Fibroblast of lung (primary cell): Measurements from ENCODE around the gene TCF20. TPM values are rescaled to one million over a fixed set of nuclear protein-coding genes. Genes with fewer than 3 reads are reported as not detected.

ENCODE experiments used
- DNase-seq, 2 donors: peaks; one replicate each; pipeline versions ENCODE4 v3.0.0 to v3.0.0-alpha.2; 2010; ENCODE audit warnings: low read depth in 2 of 2
- H2AFZ ChIP-seq: 2 replicates; pipeline ENCODE4 v1.5.1; 2012; ENCODE audit warnings: low read length, control low read depth, inconsistent platforms
- H3K27ac ChIP-seq: 2 replicates; pipeline ENCODE4 v1.5.1; 2011; ENCODE audit warnings: low read length, control low read depth; ENCODE audit not compliant: insufficient read depth
- H3K27me3 ChIP-seq: 2 replicates; pipeline ENCODE4 v1.5.1; 2011; ENCODE audit warnings: mild to moderate bottlenecking, low read length; ENCODE audit not compliant: control insufficient read depth, insufficient read depth
- H3K36me3 ChIP-seq: 2 replicates; pipeline ENCODE4 v1.5.1; 2011; ENCODE audit warnings: low read length; ENCODE audit not compliant: control insufficient read depth, insufficient read depth
- H3K4me1 ChIP-seq: 2 replicates; pipeline ENCODE4 v1.5.1; 2011; ENCODE audit warnings: low read length; ENCODE audit not compliant: control insufficient read depth, insufficient read depth; ENCODE audit errors: extremely low read depth
- H3K4me2 ChIP-seq: 2 replicates; pipeline ENCODE4 v1.5.1; 2011; ENCODE audit warnings: low read length, control low read depth; ENCODE audit not compliant: insufficient read depth; ENCODE audit errors: extremely low read depth
- H3K4me3 ChIP-seq, 4 experiments: fragments of 200-600 bp in 1 of 4; sonication (generic) in 1 of 4; replicated peaks in 1 of 4; 2 replicates each; pipeline ENCODE4 v1.5.1; 2011 to 2016; ENCODE audit warnings: low read length in 4 of 4, low read depth in 3 of 4, mild to moderate bottlenecking in 3 of 4, control low read depth in 2 of 4, inconsistent platforms in 1 of 4, mixed read lengths in 1 of 4; ENCODE audit not compliant: insufficient read depth in 1 of 4; ENCODE audit errors: control extremely low read depth in 1 of 4
- H3K79me2 ChIP-seq: 2 replicates; pipeline ENCODE4 v1.5.1; 2012; ENCODE audit warnings: mild to moderate bottlenecking, low read length, inconsistent platforms; ENCODE audit not compliant: control insufficient read depth, insufficient read depth
- H3K9ac ChIP-seq: 2 replicates; pipeline ENCODE4 v1.5.1; 2011; ENCODE audit warnings: mild to moderate bottlenecking, low read length, control low read depth; ENCODE audit not compliant: insufficient read depth
- H3K9me3 ChIP-seq: 2 replicates; pipeline ENCODE4 v1.5.1; 2012; ENCODE audit warnings: low read depth, low read length; ENCODE audit not compliant: control insufficient read depth, insufficient read depth
- H4K20me1 ChIP-seq: 2 replicates; pipeline ENCODE4 v1.5.1; 2011; ENCODE audit warnings: low read length; ENCODE audit not compliant: control insufficient read depth, insufficient read depth; ENCODE audit errors: extremely low read depth
- EZH2 ChIP-seq: IDR thresholded peaks from 2 replicates; pipeline ENCODE4 v1.5.1; 2012; ENCODE audit warnings: low read length, control low read depth, mild to moderate bottlenecking; ENCODE audit errors: missing control alignments
- polyA plus RNA-seq, 2 donors: library from polyadenylated mRNA; depleted of rRNA in 1 of 2; stranded (reverse) in 1 of 2; unstranded in 1 of 2; fragments of >200 nt; gene quantifications; 2 replicates each; pipeline ENCODE4 v1.2.1, GENCODE V29; 2011 to 2012; ENCODE audit warnings: missing spikeins in 1 of 2
- total RNA-seq: library from RNA; depleted of rRNA; stranded (reverse); fragments of >200 nt; gene quantifications from 2 replicates; pipeline ENCODE4 v1.2.1, GENCODE V29; 2014
- TF ChIP-seq, protein P1 (sequence below), 2 donors: IDR thresholded peaks in 1 of 2; conservative IDR thresholded peaks in 1 of 2; 1 replicate in 1 of 2; 2 replicates in 1 of 2; pipeline ENCODE4 v1.5.1; 2011 to 2012; ENCODE audit warnings: low read length in 2 of 2, control low read depth in 1 of 2, inconsistent platforms in 1 of 2, low read depth in 1 of 2, mild to moderate bottlenecking in 1 of 2

The TCF20 gene
- total and polyA plus RNA-seq, 2 donors (not counting 1 experiment from before 2014, with no cell fraction given) = 11.8 to 25.4 TPM

GRCh38 chr22:42283278-42284201 is 13.1 kb upstream of the TCF20 start:
- Histone ChIP-seq H3K79me2 (no peaks in the 10 kb centered on the region), H4K20me1 (no peaks in the 10 kb centered on the region), H3K4me2 (peak overlapping the region; percentile 68), H3K36me3 (no peaks in the 10 kb centered on the region), H3K27ac (no peak overlapping the region), H3K4me1 (no peaks in the 10 kb centered on the region), H3K9ac (no peak overlapping the region), H2AFZ (no peak overlapping the region), H3K4me3 (peak overlapping the region in 2 of 4 experiments; percentile 14 to 34), H3K27me3 (peaks cover 35% of the 10 kb centered on the region), H3K9me3 (no peaks in the 10 kb centered on the region)
- TF ChIP-seq, protein P1, sequence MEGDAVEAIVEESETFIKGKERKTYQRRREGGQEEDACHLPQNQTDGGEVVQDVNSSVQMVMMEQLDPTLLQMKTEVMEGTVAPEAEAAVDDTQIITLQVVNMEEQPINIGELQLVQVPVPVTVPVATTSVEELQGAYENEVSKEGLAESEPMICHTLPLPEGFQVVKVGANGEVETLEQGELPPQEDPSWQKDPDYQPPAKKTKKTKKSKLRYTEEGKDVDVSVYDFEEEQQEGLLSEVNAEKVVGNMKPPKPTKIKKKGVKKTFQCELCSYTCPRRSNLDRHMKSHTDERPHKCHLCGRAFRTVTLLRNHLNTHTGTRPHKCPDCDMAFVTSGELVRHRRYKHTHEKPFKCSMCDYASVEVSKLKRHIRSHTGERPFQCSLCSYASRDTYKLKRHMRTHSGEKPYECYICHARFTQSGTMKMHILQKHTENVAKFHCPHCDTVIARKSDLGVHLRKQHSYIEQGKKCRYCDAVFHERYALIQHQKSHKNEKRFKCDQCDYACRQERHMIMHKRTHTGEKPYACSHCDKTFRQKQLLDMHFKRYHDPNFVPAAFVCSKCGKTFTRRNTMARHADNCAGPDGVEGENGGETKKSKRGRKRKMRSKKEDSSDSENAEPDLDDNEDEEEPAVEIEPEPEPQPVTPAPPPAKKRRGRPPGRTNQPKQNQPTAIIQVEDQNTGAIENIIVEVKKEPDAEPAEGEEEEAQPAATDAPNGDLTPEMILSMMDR (conservative IDR thresholded peaks at IDR 0.05 in 1 of 2, IDR thresholded peaks at IDR 0.05 in 1 of 2; ENCODE audit: low read depth in 1 of 2, low read length in 2 of 2) = no peak
- TF ChIP-seq EZH2 = peak; percentile 90
- DNase-seq = peak in 1 of 2 donors; percentile 20

DNA sequence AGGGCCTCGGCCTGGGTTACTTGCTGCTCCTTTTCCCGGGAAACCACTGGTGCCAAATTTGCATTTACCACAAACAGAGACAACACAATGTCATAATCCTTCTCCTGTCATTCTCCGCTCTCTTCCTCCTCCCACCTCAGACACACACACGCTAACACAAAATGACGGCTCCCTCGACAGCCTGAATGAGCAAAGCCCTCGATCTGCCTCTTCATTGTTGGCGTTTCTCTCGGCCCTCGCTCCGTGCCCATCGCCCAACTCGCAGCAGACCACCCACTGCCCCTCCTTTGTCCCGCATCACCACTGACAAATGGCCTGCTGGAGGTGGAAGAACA is 12.5 kb upstream of the TCF20 start:
- H3K27ac ChIP-seq = no peak overlapping the region
- TF ChIP-seq EZH2 = peak; percentile 79
- TF ChIP-seq, protein P1 (conservative IDR thresholded peaks at IDR 0.05 in 1 of 2, IDR thresholded peaks at IDR 0.05 in 1 of 2; ENCODE audit: low read depth in 1 of 2, low read length in 2 of 2) = no peak
- no peak for DNase-seq
- H4K20me1 ChIP-seq = no peaks in the 10 kb centered on the region
- H3K36me3 ChIP-seq = no peaks in the 10 kb centered on the region
- no peaks in the 10 kb centered on the region for H3K9me3 ChIP-seq
- H3K4me1 ChIP-seq = no peaks in the 10 kb centered on the region
- H3K4me3 ChIP-seq = peak overlapping the region in 1 of 4 experiments; percentile 20
- no peak overlapping the region for H3K4me2 ChIP-seq
- H3K27me3 ChIP-seq = peaks cover 35% of the 10 kb centered on the region
- H2AFZ ChIP-seq = no peak overlapping the region
- H3K79me2 ChIP-seq = no peaks in the 10 kb centered on the region
- H3K9ac ChIP-seq = no peak overlapping the region

DNA sequence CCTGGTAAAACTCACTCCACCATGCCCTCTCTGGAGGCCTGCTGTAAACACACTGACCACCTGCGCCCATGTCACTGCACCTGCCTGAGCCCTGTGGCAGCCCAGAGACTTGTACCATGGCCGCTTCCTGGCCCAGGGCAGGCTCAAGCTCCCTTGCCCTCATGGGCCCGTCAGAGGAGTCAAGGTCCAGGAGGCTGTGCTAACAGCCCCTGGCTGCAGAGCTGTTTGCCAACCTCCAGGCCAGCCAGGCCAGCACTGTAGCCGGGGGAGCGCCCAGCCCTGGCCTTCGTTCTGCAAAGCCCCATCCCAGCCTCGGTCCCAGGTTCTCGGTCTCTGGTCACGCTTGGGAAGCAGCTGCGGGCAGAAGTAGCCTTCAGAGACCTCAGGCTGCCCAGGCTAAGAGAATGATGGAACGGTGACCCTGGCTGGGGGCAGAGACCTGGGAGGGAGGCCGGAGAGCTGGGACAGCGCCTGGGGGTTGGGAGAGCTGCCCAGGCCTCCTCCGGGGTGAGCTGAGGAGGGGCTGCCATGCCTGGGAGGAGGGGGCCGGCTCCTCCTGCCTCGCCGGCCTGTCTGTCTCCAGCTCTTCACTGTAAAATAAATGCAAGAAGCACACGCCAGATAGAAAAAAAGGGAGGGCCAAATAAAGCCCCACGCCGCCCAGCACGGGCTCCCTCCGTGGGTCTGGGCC is 11.9 kb upstream of the TCF20 start:
- DNase-seq = no peak
- Histone ChIP-seq H4K20me1 (no peaks in the 10 kb centered on the region), H3K9me3 (no peaks in the 10 kb centered on the region), H2AFZ (no peak overlapping the region), H3K4me3 (no peak overlapping the region), H3K4me1 (no peaks in the 10 kb centered on the region), H3K27ac (no peak overlapping the region), H3K79me2 (no peaks in the 10 kb centered on the region), H3K27me3 (peaks cover 34% of the 10 kb centered on the region), H3K36me3 (no peaks in the 10 kb centered on the region), H3K4me2 (no peak overlapping the region), H3K9ac (no peak overlapping the region)
- TF ChIP-seq EZH2 = no peak
- TF ChIP-seq, protein P1 (conservative IDR thresholded peaks at IDR 0.05 in 1 of 2, IDR thresholded peaks at IDR 0.05 in 1 of 2; ENCODE audit: low read depth in 1 of 2, low read length in 2 of 2) = no peak
